CD4-positive, alpha-beta T cell treated with Interferon alpha-2 for 1 hour (primary cell): ENCODE data around the gene TUSC2.
A peak's percentile ranks its signal among the peaks of the same experiment; 100 is the strongest.

Source experiments
- DNase-seq, 2 donors: peaks; one replicate each; pipeline ENCODE4 v3.0.0-alpha.2; 2020 to 2022

Gene TUSC2

GRCh38 chr3:50354186-50354764, 26.3 kb upstream of the TUSC2 start:
- DNase-seq, result no peak

- DNase-seq, result no peak
Measured at GRCh38 chr3:50353245-50354004, 25.4 kb upstream of the TUSC2 start.

GRCh38 chr3:50352781-50353180, 24.8 kb upstream of the TUSC2 start:
- DNase-seq, result no peak

- no peak for DNase-seq
Measured at GRCh38 chr3:50351323-50351697, 23.3 kb upstream of the TUSC2 start.

GRCh38 chr3:50350527-50351322, 22.7 kb upstream of the TUSC2 start, which contains the start of the genes CYB561D2 and NPRL2:
Gene CYB561D2 (plus strand): TSS chr3:50350862. CDS start chr3:50351434, 572 bp downstream.
Gene NPRL2 (minus strand): TSS chr3:50350775. CDS start chr3:50350652, 123 bp downstream.
- peak; percentile 98 to 99 for DNase-seq

- no peak for DNase-seq
Measured at GRCh38 chr3:50350213-50350526, 22.1 kb upstream of the TUSC2 start.

GRCh38 chr3:50347187-50347813, 19.3 kb upstream of the TUSC2 start:
- peak; percentile 84 to 88 for DNase-seq

GRCh38 chr3:50345586-50346234, 17.7 kb upstream of the TUSC2 start, which contains the start of gene ZMYND10:
Gene ZMYND10 (minus strand): TSS chr3:50345732. CDS start chr3:50345579, 153 bp downstream.
- peak; percentile 76 to 79 for DNase-seq

- no peak for DNase-seq
Measured at GRCh38 chr3:50345008-50345407, 17.0 kb upstream of the TUSC2 start.

GRCh38 chr3:50342813-50343633, 15.0 kb upstream of the TUSC2 start:
- no peak for DNase-seq

GRCh38 chr3:50341996-50342650, 14.1 kb upstream of the TUSC2 start:
- no peak for DNase-seq

GRCh38 chr3:50341537-50341936, 13.5 kb upstream of the TUSC2 start:
- DNase-seq, result no peak

- DNase-seq, result peak; percentile 63 to 80
Measured at GRCh38 chr3:50340448-50341329, 12.7 kb upstream of the TUSC2 start, which contains the start of gene RASSF1. Gene RASSF1 (minus strand): TSS chr3:50340836. CDS start chr3:50340805, 31 bp downstream.

- DNase-seq, result no peak
Measured at GRCh38 chr3:50340147-50340447, 12.1 kb upstream of the TUSC2 start.

GRCh38 chr3:50339485-50340146, 11.6 kb upstream of the TUSC2 start:
- DNase-seq, result no peak

- no peak for DNase-seq
Measured at GRCh38 chr3:50338965-50339364, 10.9 kb upstream of the TUSC2 start.

- peak; percentile 95 to 96 for DNase-seq
Measured at GRCh38 chr3:50337175-50337861, 9.3 kb upstream of the TUSC2 start.

GRCh38 chr3:50336452-50337174, 8.6 kb upstream of the TUSC2 start:
- DNase-seq, result no peak
